SK-N-SH (cell line): ENCODE data around the gene ENDOD1. TPM values are rescaled to one million over a fixed set of nuclear protein-coding genes. Genes with fewer than 3 reads are reported as not detected.

Experiments used
- CTCF ChIA-PET: fragments of 300-600, 350-600 bp; formaldehyde crosslinking; extraction: SDS; loops from one replicate; lab custom pipeline; 2021; lab: Yijun Ruan, JAX
- POLR2A ChIA-PET: fragments of 350-600 bp; sonication (Branson Sonifier 250); formaldehyde crosslinking; extraction: SDS; loops from one replicate; lab custom pipeline; 2020; ENCODE audit warnings: antibody characterized with exemption, inconsistent platforms; lab: Yijun Ruan, JAX
- DNase-seq: peaks from one replicate; pipeline ENCODE4 v3.0.0; 2012
- H2AFZ ChIP-seq: fragments of 200-600 bp; sonication (generic); 2 replicates; pipeline ENCODE4 v1.8.1; 2016; ENCODE audit warnings: antibody characterized with exemption, mild to moderate bottlenecking, low read depth
- H3F3A ChIP-seq: fragments of 200-600 bp; sonication (generic); replicated peaks from 2 replicates; pipeline ENCODE3; 2016; ENCODE audit warnings: antibody characterized with exemption, mild to moderate bottlenecking; ENCODE audit not compliant: insufficient read depth
- H3K27ac ChIP-seq, 2 experiments: fragments of 200-500 bp in 1 of 2; fragments of 200-600 bp in 1 of 2; sonication (Bioruptor generic) in 1 of 2; sonication (generic), shearing (Covaris generic) in 1 of 2; 2 replicates each; pipeline versions ENCODE4 v1.5.1 to v1.6.1; 2014 to 2016; ENCODE audit warnings: low read depth in 2 of 2, inconsistent platforms in 1 of 2, low read length in 1 of 2, mild to moderate bottlenecking in 1 of 2, mixed read lengths in 1 of 2
- H3K27me3 ChIP-seq: fragments of 200-600 bp; sonication (generic), shearing (Covaris generic); 2 replicates; pipeline ENCODE4 v1.6.1; 2016; ENCODE audit warnings: mixed run types; ENCODE audit not compliant: insufficient read depth
- H3K36me3 ChIP-seq, 2 experiments: fragments of 200-500 bp in 1 of 2; fragments of 200-600 bp in 1 of 2; sonication (Bioruptor generic) in 1 of 2; sonication (generic) in 1 of 2; replicated peaks in 1 of 2; 2 replicates each; pipeline versions ENCODE3 to v1.5.1; 2014 to 2016; ENCODE audit warnings: low read length in 1 of 2, mild to moderate bottlenecking in 1 of 2; ENCODE audit not compliant: insufficient read depth in 2 of 2, control insufficient read depth in 1 of 2
- H3K4me1 ChIP-seq, 2 experiments: fragments of 200-500 bp in 1 of 2; fragments of 200-600 bp in 1 of 2; sonication (Bioruptor generic) in 1 of 2; sonication (generic), shearing (Covaris generic) in 1 of 2; 2 replicates each; pipeline versions ENCODE4 v1.5.1 to v1.6.1; 2014 to 2016; ENCODE audit warnings: low read depth in 1 of 2, low read length in 1 of 2, mixed run types in 1 of 2; ENCODE audit not compliant: insufficient read depth in 2 of 2, control insufficient read depth in 1 of 2
- H3K4me2 ChIP-seq: fragments of 200-600 bp; sonication (generic), shearing (Covaris generic); 2 replicates; pipeline ENCODE4 v1.6.1; 2017; ENCODE audit warnings: mixed run types
- H3K4me3 ChIP-seq, 2 experiments: fragments of 200-500 bp in 1 of 2; fragments of 200-600 bp in 1 of 2; sonication (Bioruptor generic) in 1 of 2; sonication (generic), shearing (Covaris generic) in 1 of 2; 2 replicates each; pipeline versions ENCODE4 v1.5.1 to v1.8.1; 2014 to 2016; ENCODE audit warnings: low read depth in 2 of 2, inconsistent platforms in 1 of 2, low read length in 1 of 2, mild to moderate bottlenecking in 1 of 2, mixed read lengths in 1 of 2, moderate library complexity in 1 of 2
- H3K79me2 ChIP-seq: fragments of 200-600 bp; sonication (generic); 2 replicates; pipeline ENCODE4 v1.8.1; 2017; ENCODE audit warnings: mild to moderate bottlenecking; ENCODE audit not compliant: insufficient read depth
- H3K9ac ChIP-seq: fragments of 200-600 bp; sonication (generic); 2 replicates; pipeline ENCODE4 v1.6.1; 2017; ENCODE audit warnings: mixed run types
- H3K9me2 ChIP-seq: fragments of 200-600 bp; sonication (generic); 2 replicates; pipeline ENCODE4 v1.6.1; 2017; ENCODE audit warnings: mixed run types
- H3K9me3 ChIP-seq: fragments of 200-600 bp; sonication (generic); 2 replicates; pipeline ENCODE4 v1.6.1; 2017; ENCODE audit warnings: mixed run types, mild to moderate bottlenecking, moderate library complexity
- H4K20me1 ChIP-seq: fragments of 200-600 bp; sonication (generic); 2 replicates; pipeline ENCODE4 v1.6.1; 2017; ENCODE audit warnings: mild to moderate bottlenecking, mixed run types; ENCODE audit not compliant: insufficient read depth
- CHD2 ChIP-seq: fragments of 150-350 bp; IDR thresholded peaks from 2 replicates; pipeline ENCODE4 v1.6.1; 2018; ENCODE audit warnings: low read length; ENCODE audit not compliant: partially characterized antibody
- ELF1 ChIP-seq: IDR thresholded peaks from 2 replicates; pipeline ENCODE4 v1.4.0; 2012
- FOSL2 ChIP-seq: IDR thresholded peaks from 2 replicates; pipeline ENCODE4 v1.4.0; 2012; ENCODE audit warnings: low read depth, mild to moderate bottlenecking, moderate library complexity, borderline replicate concordance
- FOXJ3 ChIP-seq: sonication (generic); formaldehyde crosslinking; IDR thresholded peaks from 2 replicates; pipeline ENCODE4 v1.5.1; 2020; ENCODE audit warnings: mild to moderate bottlenecking, missing genetic modification reagents
- JUND ChIP-seq: IDR thresholded peaks from 2 replicates; pipeline ENCODE4 v1.4.0; 2012
- MEF2A ChIP-seq: IDR thresholded peaks from 2 replicates; pipeline ENCODE4 v1.4.0; 2012; ENCODE audit warnings: low read depth, borderline replicate concordance
- MXI1 ChIP-seq: IDR thresholded peaks from 2 replicates; pipeline ENCODE4 v1.6.1; 2012; ENCODE audit warnings: mild to moderate bottlenecking, low read depth, low read length, improper control_type of control experiment
- NFIC ChIP-seq: IDR thresholded peaks from 2 replicates; pipeline ENCODE4 v1.4.0; 2012; ENCODE audit warnings: borderline replicate concordance
- NRF1 ChIP-seq: IDR thresholded peaks from 2 replicates; pipeline ENCODE4 v1.6.1; 2012; ENCODE audit warnings: low read depth, mild to moderate bottlenecking, low read length
- PBX3 ChIP-seq: IDR thresholded peaks from 2 replicates; pipeline ENCODE4; 2012
- POLR2AphosphoS5 ChIP-seq: IDR thresholded peaks from 2 replicates; pipeline ENCODE4 v1.6.1; 2012; ENCODE audit warnings: low read depth, low read length
- RAD21 ChIP-seq: IDR thresholded peaks from 2 replicates; pipeline ENCODE4 v1.6.1; 2012; ENCODE audit warnings: mild to moderate bottlenecking, low read length
- RCOR1 ChIP-seq: fragments of 150-350 bp; IDR thresholded peaks from 2 replicates; pipeline ENCODE4 v1.6.1; 2017; ENCODE audit warnings: antibody characterized with exemption, low read length
- RFX5 ChIP-seq: IDR thresholded peaks from 2 replicates; pipeline ENCODE4 v1.6.1; 2012; ENCODE audit warnings: mild to moderate bottlenecking, improper control_type of control experiment, low read length
- SMC3 ChIP-seq: IDR thresholded peaks from 2 replicates; pipeline ENCODE4 v1.6.1; 2012; ENCODE audit warnings: low read depth, low read length, improper control_type of control experiment
- TAF1 ChIP-seq: IDR thresholded peaks from 2 replicates; pipeline ENCODE4 v1.6.1; 2012; ENCODE audit warnings: low read depth, mild to moderate bottlenecking, low read length, moderate library complexity, borderline replicate concordance
- WGBS: methylation state at CpG from one replicate; pipeline ENCODE4 v1.1.6; 2017; ENCODE audit warnings: low lambda C conversion rate; 5-methylcytosine and 5-hydroxymethylcytosine counted together
- polyA plus RNA-seq, 3 experiments: library from polyadenylated mRNA; depleted of rRNA; stranded (reverse); fragments of >200 nt; gene quantifications; 2 replicates each; pipeline ENCODE4 v1.2.3, GENCODE V29; 2012
- TF ChIP-seq, protein P1 (sequence below): IDR thresholded peaks from 2 replicates; pipeline ENCODE4 v1.4.0; 2012; ENCODE audit warnings: low read depth, borderline replicate concordance
- TF ChIP-seq, protein P2 (sequence below): fragments of 150-350 bp; IDR thresholded peaks from 2 replicates; pipeline ENCODE4 v1.6.1; 2016; ENCODE audit warnings: mild to moderate bottlenecking, low read depth, low read length
- TF ChIP-seq, protein P3 (sequence below): IDR thresholded peaks from 2 replicates; pipeline ENCODE4 v1.4.0; 2012; ENCODE audit warnings: low read depth, borderline replicate concordance
- TF ChIP-seq, protein P4 (sequence below): IDR thresholded peaks from 2 replicates; pipeline ENCODE4 v1.4.0; 2012; ENCODE audit warnings: low read depth

The ENDOD1 gene
- polyA plus RNA-seq, 1 of the 3 experiments (the other 2 are of a cell fraction): 15.0 TPM

DNA sequence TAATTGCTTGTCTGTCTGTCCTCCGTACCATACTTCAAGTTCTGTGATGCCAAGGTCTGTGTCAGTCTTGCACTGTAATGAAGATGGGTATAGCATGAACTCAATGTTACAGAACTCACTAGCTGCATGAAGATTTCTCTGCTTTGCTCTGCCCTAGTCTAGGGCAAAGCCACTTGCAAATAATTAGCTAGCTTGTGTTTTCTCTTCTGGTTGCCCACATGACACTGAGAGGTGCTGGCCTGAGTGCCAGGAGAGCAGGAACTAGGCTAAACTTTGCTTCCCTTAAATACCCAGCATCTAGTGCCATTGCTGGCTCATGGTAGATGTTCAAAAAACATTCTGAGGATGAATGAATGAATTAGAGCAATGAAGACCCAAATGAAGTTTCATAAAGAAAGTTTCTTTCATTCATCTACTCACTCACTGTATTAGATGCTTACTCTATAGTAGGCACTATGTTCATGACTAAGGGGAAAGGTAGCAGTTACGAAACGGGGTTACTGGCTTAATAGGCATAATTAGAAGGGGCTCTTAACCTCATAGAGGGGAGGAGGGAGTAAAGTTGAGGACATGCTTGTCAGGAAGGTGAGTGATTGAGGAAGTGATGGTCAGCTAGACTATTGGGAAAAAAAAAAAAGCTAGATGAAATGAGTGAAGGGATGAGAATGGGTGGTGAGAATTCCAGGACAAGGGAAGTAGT lies 4.4 kb upstream of the ENDOD1 start:
- no peaks in the 10 kb centered on the region for H3K9me3 ChIP-seq
- H3K27ac ChIP-seq: no peak overlapping the region
- 79% methylated on average over 3 of the region's 3 CpGs for WGBS
- H4K20me1 ChIP-seq: no peaks in the 10 kb centered on the region
- H3K9ac ChIP-seq: no peak overlapping the region
- no peaks in the 10 kb centered on the region for H3F3A ChIP-seq
- H3K27me3 ChIP-seq: no peaks in the 10 kb centered on the region
- H3K36me3 ChIP-seq: no peaks in the 10 kb centered on the region
- H3K9me2 ChIP-seq: no peaks in the 10 kb centered on the region
- H3K4me2 ChIP-seq: no peak overlapping the region
- H2AFZ ChIP-seq: no peak overlapping the region
- peaks cover 0 to 4% of the 10 kb centered on the region in 2 experiments; a peak in 1 of 4 replicates for H3K4me1 ChIP-seq
- no peaks in the 10 kb centered on the region for H3K79me2 ChIP-seq
- ChIA-PET CTCF (interaction anchor here (1.4 kb wide), 1 partner anchor 17 kb away, joined by 5 read pairs; no protein-coding TSS in a partner anchor), POLR2A (interaction anchor here (0.6 kb wide), 1 partner anchor 135 kb away, joined by 3 read pairs; no protein-coding TSS in a partner anchor)
- TF ChIP-seq FOSL2 (no peak), CHD2 (no peak), NFIC (no peak), RAD21 (no peak), POLR2AphosphoS5 (no peak), JUND (no peak), NRF1 (no peak), RFX5 (no peak)
- TF ChIP-seq, protein P1, sequence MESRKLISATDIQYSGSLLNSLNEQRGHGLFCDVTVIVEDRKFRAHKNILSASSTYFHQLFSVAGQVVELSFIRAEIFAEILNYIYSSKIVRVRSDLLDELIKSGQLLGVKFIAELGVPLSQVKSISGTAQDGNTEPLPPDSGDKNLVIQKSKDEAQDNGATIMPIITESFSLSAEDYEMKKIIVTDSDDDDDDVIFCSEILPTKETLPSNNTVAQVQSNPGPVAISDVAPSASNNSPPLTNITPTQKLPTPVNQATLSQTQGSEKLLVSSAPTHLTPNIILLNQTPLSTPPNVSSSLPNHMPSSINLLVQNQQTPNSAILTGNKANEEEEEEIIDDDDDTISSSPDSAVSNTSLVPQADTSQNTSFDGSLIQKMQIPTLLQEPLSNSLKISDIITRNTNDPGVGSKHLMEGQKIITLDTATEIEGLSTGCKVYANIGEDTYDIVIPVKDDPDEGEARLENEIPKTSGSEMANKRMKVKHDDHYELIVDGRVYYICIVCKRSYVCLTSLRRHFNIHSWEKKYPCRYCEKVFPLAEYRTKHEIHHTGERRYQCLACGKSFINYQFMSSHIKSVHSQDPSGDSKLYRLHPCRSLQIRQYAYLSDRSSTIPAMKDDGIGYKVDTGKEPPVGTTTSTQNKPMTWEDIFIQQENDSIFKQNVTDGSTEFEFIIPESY: no peak
- TF ChIP-seq, protein P2, sequence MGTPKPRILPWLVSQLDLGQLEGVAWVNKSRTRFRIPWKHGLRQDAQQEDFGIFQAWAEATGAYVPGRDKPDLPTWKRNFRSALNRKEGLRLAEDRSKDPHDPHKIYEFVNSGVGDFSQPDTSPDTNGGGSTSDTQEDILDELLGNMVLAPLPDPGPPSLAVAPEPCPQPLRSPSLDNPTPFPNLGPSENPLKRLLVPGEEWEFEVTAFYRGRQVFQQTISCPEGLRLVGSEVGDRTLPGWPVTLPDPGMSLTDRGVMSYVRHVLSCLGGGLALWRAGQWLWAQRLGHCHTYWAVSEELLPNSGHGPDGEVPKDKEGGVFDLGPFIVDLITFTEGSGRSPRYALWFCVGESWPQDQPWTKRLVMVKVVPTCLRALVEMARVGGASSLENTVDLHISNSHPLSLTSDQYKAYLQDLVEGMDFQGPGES: no peak
- TF ChIP-seq, protein P3, sequence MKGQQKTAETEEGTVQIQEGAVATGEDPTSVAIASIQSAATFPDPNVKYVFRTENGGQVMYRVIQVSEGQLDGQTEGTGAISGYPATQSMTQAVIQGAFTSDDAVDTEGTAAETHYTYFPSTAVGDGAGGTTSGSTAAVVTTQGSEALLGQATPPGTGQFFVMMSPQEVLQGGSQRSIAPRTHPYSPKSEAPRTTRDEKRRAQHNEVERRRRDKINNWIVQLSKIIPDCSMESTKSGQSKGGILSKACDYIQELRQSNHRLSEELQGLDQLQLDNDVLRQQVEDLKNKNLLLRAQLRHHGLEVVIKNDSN: no peak
- TF ChIP-seq, protein P4, sequence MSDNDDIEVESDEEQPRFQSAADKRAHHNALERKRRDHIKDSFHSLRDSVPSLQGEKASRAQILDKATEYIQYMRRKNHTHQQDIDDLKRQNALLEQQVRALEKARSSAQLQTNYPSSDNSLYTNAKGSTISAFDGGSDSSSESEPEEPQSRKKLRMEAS: no peak
- no peak overlapping the region for H3K4me3 ChIP-seq
- no peak for DNase-seq

- POLR2A ChIA-PET: interaction anchor here (0.6 kb wide), 1 partner anchor 135 kb away, joined by 3 read pairs; no protein-coding TSS in a partner anchor
- TF ChIP-seq, protein P1: no peak
- no peak for TF ChIP-seq SMC3
- no peak for TF ChIP-seq FOXJ3 (CRISPR knock-in tag)
- no peak for TF ChIP-seq MXI1
- no peak for TF ChIP-seq ELF1
- TF ChIP-seq RCOR1: no peak
- TF ChIP-seq MEF2A: no peak
- no peak for TF ChIP-seq PBX3
- TF ChIP-seq RFX5: no peak
- TF ChIP-seq TAF1: no peak
- TF ChIP-seq CHD2: no peak
- TF ChIP-seq NRF1: no peak
Observed at GRCh38 chr11:95086151-95086550, 3.5 kb upstream of the ENDOD1 start.

More at GRCh38 chr11:95086151-95086550, 3.5 kb upstream of the ENDOD1 start:
- Histone ChIP-seq H2AFZ (no peak overlapping the region), H3K4me3 (no peak overlapping the region), H3K9me3 (no peaks in the 10 kb centered on the region), H3K79me2 (no peaks in the 10 kb centered on the region), H3K4me1 (peaks cover 7 to 12% of the 10 kb centered on the region in 2 experiments; a peak in 2 of 4 replicates), H3K9me2 (no peaks in the 10 kb centered on the region), H3K27ac (no peak overlapping the region), H3F3A (no peaks in the 10 kb centered on the region), H3K36me3 (no peaks in the 10 kb centered on the region), H3K4me2 (no peak overlapping the region), H4K20me1 (no peaks in the 10 kb centered on the region), H3K27me3 (no peaks in the 10 kb centered on the region), H3K9ac (no peak overlapping the region)
- no peak for DNase-seq
- CTCF ChIA-PET: no interaction called here
- WGBS: 90% methylated on average over 2 of the region's 2 CpGs
